ENCODE results near the gene MAEL.

The MAEL gene

GRCh38 chr1:166988974-166989515, at the start of gene MAEL:
TSS of gene MAEL (plus strand) at chr1:166989280. CDS start at chr1:166989353, 73 bp downstream.
- no peak for DNase-seq

GRCh38 chr1:166939741-166940375, 49.2 kb upstream of the MAEL start:
- DNase-seq = no peak

- DNase-seq = no peak
Measured at GRCh38 chr1:166944186-166944967, 44.7 kb upstream of the MAEL start.

- DNase-seq = no peak
Measured at GRCh38 chr1:166947398-166948043, 41.6 kb upstream of the MAEL start.

- DNase-seq = no peak
Measured at GRCh38 chr1:166948856-166949350, 40.2 kb upstream of the MAEL start.

GRCh38 chr1:166950156-166950555, 38.9 kb upstream of the MAEL start:
- no peak for DNase-seq

- no peak for DNase-seq
Measured at GRCh38 chr1:166951050-166951449, 38.0 kb upstream of the MAEL start.

- no peak for DNase-seq
Measured at GRCh38 chr1:166952002-166952746, 36.9 kb upstream of the MAEL start.

- no peak for DNase-seq
Measured at GRCh38 chr1:166953491-166953890, 35.6 kb upstream of the MAEL start.

GRCh38 chr1:166956057-166956850, 32.8 kb upstream of the MAEL start:
- no peak for DNase-seq

GRCh38 chr1:166956872-166957271, 32.2 kb upstream of the MAEL start:
- DNase-seq = no peak

- DNase-seq = no peak
Measured at GRCh38 chr1:166960858-166961474, 28.1 kb upstream of the MAEL start.

- DNase-seq = no peak
Measured at GRCh38 chr1:166969074-166969677, 19.9 kb upstream of the MAEL start.

- no peak for DNase-seq
Measured at GRCh38 chr1:166971252-166971651, 17.8 kb upstream of the MAEL start.

GRCh38 chr1:166972193-166972592, 16.9 kb upstream of the MAEL start:
- DNase-seq = no peak

GRCh38 chr1:166972826-166973225, 16.3 kb upstream of the MAEL start:
- DNase-seq = no peak

- no peak for DNase-seq
Measured at GRCh38 chr1:166974647-166975345, 14.3 kb upstream of the MAEL start.

GRCh38 chr1:166975361-166976129, 13.5 kb upstream of the MAEL start, which contains the start of gene ILDR2:
TSS of gene ILDR2 (minus strand) at chr1:166975540. CDS start at chr1:166975268, 272 bp downstream.
- DNase-seq = no peak

- no peak for DNase-seq
Measured at GRCh38 chr1:166977951-166978350, 11.1 kb upstream of the MAEL start.
